SK-N-SH (cell line): ENCODE measurements around the gene KRT33A. TPM values are rescaled to one million over a fixed set of nuclear protein-coding genes. Genes with fewer than 3 reads are reported as not detected.

Source experiments
- CTCF ChIA-PET: fragments of 300-600, 350-600 bp; formaldehyde crosslinking; extraction: SDS; loops from one replicate; lab custom pipeline; 2021; lab: Yijun Ruan, JAX
- POLR2A ChIA-PET: fragments of 350-600 bp; sonication (Branson Sonifier 250); formaldehyde crosslinking; extraction: SDS; loops from one replicate; lab custom pipeline; 2020; ENCODE audit warnings: antibody characterized with exemption, inconsistent platforms; lab: Yijun Ruan, JAX
- DNase-seq: peaks from one replicate; pipeline ENCODE4 v3.0.0; 2012
- H2AFZ ChIP-seq: fragments of 200-600 bp; sonication (generic); 2 replicates; pipeline ENCODE4 v1.8.1; 2016; ENCODE audit warnings: antibody characterized with exemption, mild to moderate bottlenecking, low read depth
- H3F3A ChIP-seq: fragments of 200-600 bp; sonication (generic); replicated peaks from 2 replicates; pipeline ENCODE3; 2016; ENCODE audit warnings: antibody characterized with exemption, mild to moderate bottlenecking; ENCODE audit not compliant: insufficient read depth
- H3K27ac ChIP-seq, 2 experiments: fragments of 200-500 bp in 1 of 2; fragments of 200-600 bp in 1 of 2; sonication (Bioruptor generic) in 1 of 2; sonication (generic), shearing (Covaris generic) in 1 of 2; 2 replicates each; pipeline versions ENCODE4 v1.5.1 to v1.6.1; 2014 to 2016; ENCODE audit warnings: low read depth in 2 of 2, inconsistent platforms in 1 of 2, low read length in 1 of 2, mild to moderate bottlenecking in 1 of 2, mixed read lengths in 1 of 2
- H3K27me3 ChIP-seq: fragments of 200-600 bp; sonication (generic), shearing (Covaris generic); 2 replicates; pipeline ENCODE4 v1.6.1; 2016; ENCODE audit warnings: mixed run types; ENCODE audit not compliant: insufficient read depth
- H3K36me3 ChIP-seq, 2 experiments: fragments of 200-500 bp in 1 of 2; fragments of 200-600 bp in 1 of 2; sonication (Bioruptor generic) in 1 of 2; sonication (generic) in 1 of 2; replicated peaks in 1 of 2; 2 replicates each; pipeline versions ENCODE3 to v1.5.1; 2014 to 2016; ENCODE audit warnings: low read length in 1 of 2, mild to moderate bottlenecking in 1 of 2; ENCODE audit not compliant: insufficient read depth in 2 of 2, control insufficient read depth in 1 of 2
- H3K4me1 ChIP-seq, 2 experiments: fragments of 200-500 bp in 1 of 2; fragments of 200-600 bp in 1 of 2; sonication (Bioruptor generic) in 1 of 2; sonication (generic), shearing (Covaris generic) in 1 of 2; 2 replicates each; pipeline versions ENCODE4 v1.5.1 to v1.6.1; 2014 to 2016; ENCODE audit warnings: low read depth in 1 of 2, low read length in 1 of 2, mixed run types in 1 of 2; ENCODE audit not compliant: insufficient read depth in 2 of 2, control insufficient read depth in 1 of 2
- H3K4me2 ChIP-seq: fragments of 200-600 bp; sonication (generic), shearing (Covaris generic); 2 replicates; pipeline ENCODE4 v1.6.1; 2017; ENCODE audit warnings: mixed run types
- H3K4me3 ChIP-seq, 2 experiments: fragments of 200-500 bp in 1 of 2; fragments of 200-600 bp in 1 of 2; sonication (Bioruptor generic) in 1 of 2; sonication (generic), shearing (Covaris generic) in 1 of 2; 2 replicates each; pipeline versions ENCODE4 v1.5.1 to v1.8.1; 2014 to 2016; ENCODE audit warnings: low read depth in 2 of 2, inconsistent platforms in 1 of 2, low read length in 1 of 2, mild to moderate bottlenecking in 1 of 2, mixed read lengths in 1 of 2, moderate library complexity in 1 of 2
- H3K79me2 ChIP-seq: fragments of 200-600 bp; sonication (generic); 2 replicates; pipeline ENCODE4 v1.8.1; 2017; ENCODE audit warnings: mild to moderate bottlenecking; ENCODE audit not compliant: insufficient read depth
- H3K9ac ChIP-seq: fragments of 200-600 bp; sonication (generic); 2 replicates; pipeline ENCODE4 v1.6.1; 2017; ENCODE audit warnings: mixed run types
- H3K9me2 ChIP-seq: fragments of 200-600 bp; sonication (generic); 2 replicates; pipeline ENCODE4 v1.6.1; 2017; ENCODE audit warnings: mixed run types
- H3K9me3 ChIP-seq: fragments of 200-600 bp; sonication (generic); 2 replicates; pipeline ENCODE4 v1.6.1; 2017; ENCODE audit warnings: mixed run types, mild to moderate bottlenecking, moderate library complexity
- H4K20me1 ChIP-seq: fragments of 200-600 bp; sonication (generic); 2 replicates; pipeline ENCODE4 v1.6.1; 2017; ENCODE audit warnings: mild to moderate bottlenecking, mixed run types; ENCODE audit not compliant: insufficient read depth
- CHD2 ChIP-seq: fragments of 150-350 bp; IDR thresholded peaks from 2 replicates; pipeline ENCODE4 v1.6.1; 2018; ENCODE audit warnings: low read length; ENCODE audit not compliant: partially characterized antibody
- EP300 ChIP-seq, 2 experiments: IDR thresholded peaks; 2 replicates each; pipeline versions ENCODE4 v1.4.0 to v1.6.1; 2012; ENCODE audit warnings: borderline replicate concordance in 1 of 2, low read depth in 1 of 2, low read length in 1 of 2
- FOSL2 ChIP-seq: IDR thresholded peaks from 2 replicates; pipeline ENCODE4 v1.4.0; 2012; ENCODE audit warnings: low read depth, mild to moderate bottlenecking, moderate library complexity, borderline replicate concordance
- FOXJ3 ChIP-seq: sonication (generic); formaldehyde crosslinking; IDR thresholded peaks from 2 replicates; pipeline ENCODE4 v1.5.1; 2020; ENCODE audit warnings: mild to moderate bottlenecking, missing genetic modification reagents
- FOXM1 ChIP-seq: IDR thresholded peaks from 2 replicates; pipeline ENCODE4 v1.4.0; 2012; ENCODE audit warnings: low read depth, mild to moderate bottlenecking
- IRF3 ChIP-seq: fragments of 150-350 bp; IDR thresholded peaks from 2 replicates; pipeline ENCODE4 v1.6.1; 2016; ENCODE audit warnings: mild to moderate bottlenecking, low read depth, low read length
- MXI1 ChIP-seq: IDR thresholded peaks from 2 replicates; pipeline ENCODE4 v1.6.1; 2012; ENCODE audit warnings: mild to moderate bottlenecking, low read depth, low read length, improper control_type of control experiment
- NFIC ChIP-seq: IDR thresholded peaks from 2 replicates; pipeline ENCODE4 v1.4.0; 2012; ENCODE audit warnings: borderline replicate concordance
- PBX3 ChIP-seq: IDR thresholded peaks from 2 replicates; pipeline ENCODE4; 2012
- POLR2AphosphoS5 ChIP-seq: IDR thresholded peaks from 2 replicates; pipeline ENCODE4 v1.6.1; 2012; ENCODE audit warnings: low read depth, low read length
- RAD21 ChIP-seq: IDR thresholded peaks from 2 replicates; pipeline ENCODE4 v1.6.1; 2012; ENCODE audit warnings: mild to moderate bottlenecking, low read length
- RCOR1 ChIP-seq: fragments of 150-350 bp; IDR thresholded peaks from 2 replicates; pipeline ENCODE4 v1.6.1; 2017; ENCODE audit warnings: antibody characterized with exemption, low read length
- USF2 ChIP-seq: fragments of 150-350 bp; IDR thresholded peaks from 2 replicates; pipeline ENCODE4 v1.6.1; 2017; ENCODE audit warnings: antibody characterized with exemption, low read length, low read depth, borderline replicate concordance
- ZBTB33 ChIP-seq: IDR thresholded peaks from 2 replicates; pipeline ENCODE4 v1.4.0; 2012; ENCODE audit warnings: low read depth, borderline replicate concordance
- WGBS: methylation state at CpG from one replicate; pipeline ENCODE4 v1.1.6; 2017; ENCODE audit warnings: low lambda C conversion rate; 5-methylcytosine and 5-hydroxymethylcytosine counted together
- polyA plus RNA-seq, 3 experiments: library from polyadenylated mRNA; depleted of rRNA; stranded (reverse); fragments of >200 nt; gene quantifications; 2 replicates each; pipeline ENCODE4 v1.2.3, GENCODE V29; 2012
- TF ChIP-seq, protein P1 (sequence below): IDR thresholded peaks from 2 replicates; pipeline ENCODE4 v1.6.1; 2012; ENCODE audit warnings: mild to moderate bottlenecking, low read depth, low read length, moderate library complexity

Gene KRT33A
- polyA plus RNA-seq, 1 of the 3 experiments (the other 2 are of a cell fraction): not detected

GRCh38 chr17:41343029-41343428 is 7.6 kb downstream of the KRT33A start (continued):
- TF ChIP-seq, protein P1, sequence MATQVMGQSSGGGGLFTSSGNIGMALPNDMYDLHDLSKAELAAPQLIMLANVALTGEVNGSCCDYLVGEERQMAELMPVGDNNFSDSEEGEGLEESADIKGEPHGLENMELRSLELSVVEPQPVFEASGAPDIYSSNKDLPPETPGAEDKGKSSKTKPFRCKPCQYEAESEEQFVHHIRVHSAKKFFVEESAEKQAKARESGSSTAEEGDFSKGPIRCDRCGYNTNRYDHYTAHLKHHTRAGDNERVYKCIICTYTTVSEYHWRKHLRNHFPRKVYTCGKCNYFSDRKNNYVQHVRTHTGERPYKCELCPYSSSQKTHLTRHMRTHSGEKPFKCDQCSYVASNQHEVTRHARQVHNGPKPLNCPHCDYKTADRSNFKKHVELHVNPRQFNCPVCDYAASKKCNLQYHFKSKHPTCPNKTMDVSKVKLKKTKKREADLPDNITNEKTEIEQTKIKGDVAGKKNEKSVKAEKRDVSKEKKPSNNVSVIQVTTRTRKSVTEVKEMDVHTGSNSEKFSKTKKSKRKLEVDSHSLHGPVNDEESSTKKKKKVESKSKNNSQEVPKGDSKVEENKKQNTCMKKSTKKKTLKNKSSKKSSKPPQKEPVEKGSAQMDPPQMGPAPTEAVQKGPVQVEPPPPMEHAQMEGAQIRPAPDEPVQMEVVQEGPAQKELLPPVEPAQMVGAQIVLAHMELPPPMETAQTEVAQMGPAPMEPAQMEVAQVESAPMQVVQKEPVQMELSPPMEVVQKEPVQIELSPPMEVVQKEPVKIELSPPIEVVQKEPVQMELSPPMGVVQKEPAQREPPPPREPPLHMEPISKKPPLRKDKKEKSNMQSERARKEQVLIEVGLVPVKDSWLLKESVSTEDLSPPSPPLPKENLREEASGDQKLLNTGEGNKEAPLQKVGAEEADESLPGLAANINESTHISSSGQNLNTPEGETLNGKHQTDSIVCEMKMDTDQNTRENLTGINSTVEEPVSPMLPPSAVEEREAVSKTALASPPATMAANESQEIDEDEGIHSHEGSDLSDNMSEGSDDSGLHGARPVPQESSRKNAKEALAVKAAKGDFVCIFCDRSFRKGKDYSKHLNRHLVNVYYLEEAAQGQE: no peak
- TF ChIP-seq FOSL2 (no peak), RAD21 (no peak), MXI1 (no peak), ZBTB33 (no peak)

DNA sequence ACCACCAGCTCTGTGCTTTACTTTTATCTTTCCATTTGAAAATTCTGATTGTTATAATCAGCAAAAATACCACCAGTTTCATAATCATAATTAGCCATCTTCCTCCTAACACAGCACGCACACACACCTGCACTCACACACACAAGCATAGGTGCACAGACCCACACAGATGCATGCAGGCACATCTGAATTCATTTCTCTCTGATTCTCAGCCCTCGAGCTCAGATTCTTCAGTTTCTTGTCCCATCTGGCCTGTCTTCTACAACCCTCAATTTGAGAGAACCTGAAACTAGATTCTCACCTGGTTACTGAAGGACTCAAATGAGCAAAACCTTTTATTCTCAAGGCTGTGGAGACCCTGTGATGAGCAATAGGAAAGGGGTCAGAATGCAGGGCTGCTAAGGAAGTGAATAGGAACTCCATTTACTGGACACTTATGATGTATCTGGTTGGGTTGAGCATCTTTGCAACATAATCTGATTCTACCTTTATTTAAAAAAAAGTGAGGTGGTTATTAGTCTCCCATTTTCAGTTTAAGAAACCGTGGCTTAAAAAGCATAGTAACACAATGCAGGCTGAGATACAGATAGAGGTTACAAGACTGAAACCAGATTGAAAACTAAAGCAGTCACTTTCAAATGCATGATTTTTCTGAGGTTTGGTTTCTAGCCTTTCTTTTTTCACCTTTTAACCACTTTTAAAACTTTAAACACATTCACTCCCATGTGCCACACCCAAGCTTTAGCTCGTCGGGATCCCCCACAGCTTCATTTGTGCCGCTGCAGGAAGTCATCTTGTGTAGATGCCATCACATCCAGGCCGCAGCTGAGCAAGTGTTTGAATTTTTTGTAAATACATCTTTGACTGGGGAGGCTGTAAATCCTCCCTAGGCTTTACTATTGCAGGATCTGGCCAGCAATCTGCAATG is 9.4 kb downstream of the KRT33A start:
- Histone ChIP-seq H3K9me2 (no peaks in the 10 kb centered on the region), H3K27ac (no peak overlapping the region), H3K4me1 (no peaks in the 10 kb centered on the region), H3K9ac (no peak overlapping the region), H3K4me2 (no peak overlapping the region), H3K9me3 (peaks cover 6% of the 10 kb centered on the region; the same call in 1 of the 2 replicates), H3K79me2 (no peaks in the 10 kb centered on the region), H2AFZ (no peak overlapping the region), H4K20me1 (no peaks in the 10 kb centered on the region), H3K4me3 (no peak overlapping the region), H3K36me3 (no peaks in the 10 kb centered on the region), H3F3A (no peaks in the 10 kb centered on the region), H3K27me3 (no peaks in the 10 kb centered on the region)
- no peak for DNase-seq
- 19% methylated on average over 7 of the region's 7 CpGs for WGBS
- CTCF ChIA-PET: interaction anchor here (1.7 kb wide), 2 partner anchors 19 to 208 kb away, joined by 5 to 10 read pairs; no protein-coding TSS in a partner anchor
- POLR2A ChIA-PET: no interaction called here
- TF ChIP-seq FOXJ3 (CRISPR knock-in tag) (no peak), RAD21 (no peak), POLR2AphosphoS5 (no peak), EP300 (IDR thresholded peaks at IDR 0.05; ENCODE audit: borderline replicate concordance in 1 of 2, low read depth in 1 of 2, low read length in 1 of 2) (no peak), RCOR1 (no peak), NFIC (no peak), PBX3 (no peak), FOXM1 (no peak), CHD2 (no peak), USF2 (no peak), IRF3 (no peak), MXI1 (no peak)
- TF ChIP-seq, protein P1: no peak
